SU-DHL-6 (cell line): ENCODE results near the gene ESAM.

Experiments
- H2AFZ ChIP-seq: fragments of 200-600 bp; sonication (generic); 2 replicates; pipeline ENCODE4 v1.6.1; 2014; ENCODE audit warnings: low read depth, mild to moderate bottlenecking, moderate library complexity, mixed read lengths, antibody characterized with exemption, low read length; ENCODE audit not compliant: severe bottlenecking
- H3F3A ChIP-seq: fragments of 200-600 bp; shearing (Covaris generic); 2 replicates; pipeline ENCODE4 v1.6.0; 2016; ENCODE audit warnings: antibody characterized with exemption, mild to moderate bottlenecking; ENCODE audit not compliant: insufficient read depth
- H3K27ac ChIP-seq: fragments of 200-600 bp; sonication (generic); 2 replicates; pipeline ENCODE4 v1.5.1; 2016; ENCODE audit warnings: low read depth, mild to moderate bottlenecking, low read length, moderate library complexity, mixed read lengths
- H3K27me3 ChIP-seq: fragments of 200-600 bp; sonication (generic), shearing (Covaris generic); 2 replicates; pipeline ENCODE4 v1.6.0; 2014; ENCODE audit warnings: mild to moderate bottlenecking, low read length
- H3K36me3 ChIP-seq: fragments of 200-600 bp; sonication (generic); 2 replicates; pipeline ENCODE4 v1.6.1; 2014; ENCODE audit warnings: mild to moderate bottlenecking, low read length, mixed read lengths
- H3K4me2 ChIP-seq: fragments of 300-600, 200-600 bp; shearing (Covaris generic), sonication (generic); 2 replicates; pipeline ENCODE4 v1.6.0; 2014; ENCODE audit warnings: low read length, low read depth, mild to moderate bottlenecking; ENCODE audit not compliant: poor library complexity, severe bottlenecking
- H3K4me3 ChIP-seq: fragments of 200-600 bp; sonication (generic); 2 replicates; pipeline ENCODE4 v1.5.1; 2014; ENCODE audit warnings: antibody characterized with exemption, low read length, mild to moderate bottlenecking, mixed read lengths; ENCODE audit not compliant: insufficient read depth, poor library complexity, severe bottlenecking
- H3K79me2 ChIP-seq: fragments of 200-600 bp; sonication (generic); 2 replicates; pipeline ENCODE4 v1.6.1; 2014; ENCODE audit warnings: mild to moderate bottlenecking, low read length, moderate library complexity; ENCODE audit not compliant: insufficient read depth
- H3K9ac ChIP-seq: fragments of 200-600 bp; sonication (generic); 2 replicates; pipeline ENCODE4 v1.7.0; 2014; ENCODE audit warnings: mild to moderate bottlenecking, low read length
- H3K9me2 ChIP-seq: fragments of 200-600 bp; sonication (generic); replicated peaks from 2 replicates; pipeline ENCODE4 v1.6.1; 2014; ENCODE audit warnings: low read length; ENCODE audit not compliant: insufficient read depth
- H3K9me3 ChIP-seq: fragments of 200-600 bp; sonication (generic); 2 replicates; pipeline ENCODE4 v1.6.1; 2014; ENCODE audit warnings: low read length, mixed read lengths; ENCODE audit not compliant: insufficient read depth
- H4K20me1 ChIP-seq: fragments of 200-600 bp; sonication (generic); 2 replicates; pipeline ENCODE4 v1.6.1; 2014; ENCODE audit warnings: low read depth, mild to moderate bottlenecking, antibody characterized with exemption, low read length, moderate library complexity, mixed read lengths
- EZH2phosphoT487 ChIP-seq: fragments of 200-600 bp; sonication (generic), shearing (Covaris generic); conservative IDR thresholded peaks from 2 replicates; pipeline ENCODE4 v1.6.1; 2018; ENCODE audit warnings: mild to moderate bottlenecking, antibody characterized with exemption, low read length, moderate library complexity, mixed read lengths
- TF ChIP-seq, protein P1 (sequence below): fragments of 200-600 bp; sonication (generic); IDR thresholded peaks from one replicate; pipeline ENCODE4 v1.5.1; 2017; ENCODE audit warnings: antibody characterized with exemption, mild to moderate bottlenecking, low read length, moderate library complexity; ENCODE audit not compliant: insufficient read depth, poor library complexity, severe bottlenecking

ESAM gene

DNA sequence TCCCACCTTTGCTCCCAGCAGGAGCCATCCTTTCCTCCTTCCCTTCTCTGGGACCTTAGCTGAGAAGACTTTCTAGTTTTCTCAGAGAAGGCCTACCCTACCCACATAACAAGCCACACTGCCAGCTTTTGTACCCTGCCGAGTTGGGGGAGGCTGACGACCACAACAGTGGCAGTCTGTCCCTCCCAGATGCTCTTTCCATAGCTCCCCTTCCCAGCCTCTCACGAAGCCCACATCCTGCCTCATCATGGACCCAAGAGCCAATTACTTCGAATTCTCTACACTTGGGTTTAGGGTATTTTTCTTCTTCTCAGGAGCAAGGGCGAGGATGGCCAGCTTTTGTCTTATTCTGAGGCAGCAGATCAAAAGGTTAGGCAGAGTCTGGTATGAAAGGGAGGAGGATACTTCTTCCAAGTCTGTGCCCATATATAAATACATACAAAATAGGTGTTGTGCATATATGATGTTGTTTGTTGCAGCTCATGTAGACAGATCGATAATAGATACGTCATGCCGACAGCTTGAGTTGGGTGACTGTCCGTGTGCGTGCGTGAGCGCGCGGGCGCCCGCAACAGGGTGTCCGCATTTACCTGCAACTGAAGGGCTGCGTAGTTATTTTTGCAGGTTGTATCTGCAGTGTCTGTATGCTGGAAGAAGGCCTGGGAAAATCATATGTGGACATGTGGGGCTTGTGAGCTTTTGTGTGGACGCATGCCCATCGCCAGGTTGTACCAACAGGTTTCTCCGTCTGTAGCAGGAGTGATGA is 23.2 kb downstream of the ESAM start:
- no peak overlapping the region for H3K27ac ChIP-seq
- H2AFZ ChIP-seq = peak overlapping the region; percentile 82
- TF ChIP-seq, protein P1, sequence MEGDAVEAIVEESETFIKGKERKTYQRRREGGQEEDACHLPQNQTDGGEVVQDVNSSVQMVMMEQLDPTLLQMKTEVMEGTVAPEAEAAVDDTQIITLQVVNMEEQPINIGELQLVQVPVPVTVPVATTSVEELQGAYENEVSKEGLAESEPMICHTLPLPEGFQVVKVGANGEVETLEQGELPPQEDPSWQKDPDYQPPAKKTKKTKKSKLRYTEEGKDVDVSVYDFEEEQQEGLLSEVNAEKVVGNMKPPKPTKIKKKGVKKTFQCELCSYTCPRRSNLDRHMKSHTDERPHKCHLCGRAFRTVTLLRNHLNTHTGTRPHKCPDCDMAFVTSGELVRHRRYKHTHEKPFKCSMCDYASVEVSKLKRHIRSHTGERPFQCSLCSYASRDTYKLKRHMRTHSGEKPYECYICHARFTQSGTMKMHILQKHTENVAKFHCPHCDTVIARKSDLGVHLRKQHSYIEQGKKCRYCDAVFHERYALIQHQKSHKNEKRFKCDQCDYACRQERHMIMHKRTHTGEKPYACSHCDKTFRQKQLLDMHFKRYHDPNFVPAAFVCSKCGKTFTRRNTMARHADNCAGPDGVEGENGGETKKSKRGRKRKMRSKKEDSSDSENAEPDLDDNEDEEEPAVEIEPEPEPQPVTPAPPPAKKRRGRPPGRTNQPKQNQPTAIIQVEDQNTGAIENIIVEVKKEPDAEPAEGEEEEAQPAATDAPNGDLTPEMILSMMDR = no peak
- H3K4me3 ChIP-seq = peak overlapping the region; percentile 72
- peak overlapping the region; percentile 57 for H3K4me2 ChIP-seq
- no peaks in the 10 kb centered on the region for H3K79me2 ChIP-seq
- H3F3A ChIP-seq = no peaks in the 10 kb centered on the region
- H3K27me3 ChIP-seq = no peaks in the 10 kb centered on the region
- no peaks in the 10 kb centered on the region for H3K36me3 ChIP-seq
- H3K9me2 ChIP-seq = no peaks in the 10 kb centered on the region
- peak overlapping the region; percentile 64 for H3K9ac ChIP-seq
- H3K9me3 ChIP-seq = no peaks in the 10 kb centered on the region
- no peaks in the 10 kb centered on the region for H4K20me1 ChIP-seq

DNA sequence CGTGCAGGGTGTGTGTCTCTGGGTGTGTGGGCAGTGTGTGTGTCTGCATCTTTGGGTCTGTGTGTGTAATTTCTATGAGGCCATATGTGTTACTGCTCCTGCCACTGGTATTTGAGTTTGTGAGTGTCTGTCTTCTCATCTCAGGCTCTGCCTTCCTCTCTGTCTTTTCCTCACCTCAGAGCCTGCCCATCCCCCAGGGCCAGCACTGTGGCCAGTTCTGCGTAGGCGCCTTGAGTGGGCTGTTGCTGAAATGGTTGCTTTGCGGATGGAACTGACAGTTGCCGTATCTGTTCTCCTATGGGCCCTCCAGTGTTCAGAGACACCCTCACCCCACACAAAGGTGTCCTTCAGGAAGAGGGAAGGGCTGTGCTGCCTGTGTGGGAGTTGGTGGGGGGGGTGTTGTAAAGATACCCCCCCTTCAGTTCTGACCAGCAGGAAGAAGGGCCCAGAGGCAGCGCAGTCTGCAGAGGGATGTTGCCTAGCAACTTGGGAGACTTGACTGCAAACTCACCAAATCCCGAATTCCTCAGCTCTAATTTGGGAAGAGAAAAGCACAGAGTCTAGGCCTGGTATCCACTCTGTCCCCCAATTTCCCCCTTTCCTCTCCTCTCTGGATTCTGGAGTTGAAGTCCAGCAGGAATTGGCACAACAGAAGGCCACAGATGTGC is 24.3 kb downstream of the ESAM start:
- Histone ChIP-seq H3F3A (no peaks in the 10 kb centered on the region), H2AFZ (no peak overlapping the region), H3K9me2 (no peaks in the 10 kb centered on the region), H3K27me3 (no peaks in the 10 kb centered on the region), H3K79me2 (no peaks in the 10 kb centered on the region), H3K4me2 (no peak overlapping the region), H3K4me3 (no peak overlapping the region), H4K20me1 (no peaks in the 10 kb centered on the region), H3K27ac (no peak overlapping the region), H3K9ac (no peak overlapping the region), H3K9me3 (no peaks in the 10 kb centered on the region), H3K36me3 (no peaks in the 10 kb centered on the region)
- TF ChIP-seq, protein P1 = no peak
- no peak for TF ChIP-seq EZH2phosphoT487

DNA sequence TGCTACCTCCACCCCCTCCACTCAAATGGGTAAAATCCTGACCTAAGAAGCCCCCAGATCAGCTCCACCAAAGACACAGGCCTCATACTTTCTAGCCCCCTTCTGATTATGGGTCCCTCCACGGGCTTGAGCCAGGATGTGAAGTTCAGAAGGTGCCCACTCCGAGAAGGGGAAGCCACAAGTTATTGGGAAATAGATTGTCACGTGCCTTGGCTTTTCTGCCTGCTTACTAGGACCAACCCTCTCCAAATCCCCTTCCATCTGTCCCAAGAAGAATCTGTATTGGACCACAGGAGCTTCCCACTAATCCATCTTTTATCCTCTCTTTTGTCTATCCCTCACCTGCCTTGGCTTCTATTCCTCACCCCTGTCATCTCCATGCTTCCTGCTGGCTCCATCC is 25.4 kb downstream of the ESAM start:
- TF ChIP-seq EZH2phosphoT487 = no peak
- TF ChIP-seq, protein P1 = no peak
- no peaks in the 10 kb centered on the region for H3K9me2 ChIP-seq
- H3K79me2 ChIP-seq = no peaks in the 10 kb centered on the region
- H3K4me3 ChIP-seq = no peak overlapping the region
- H3K9me3 ChIP-seq = no peaks in the 10 kb centered on the region
- no peaks in the 10 kb centered on the region for H3K36me3 ChIP-seq
- no peak overlapping the region for H3K4me2 ChIP-seq
- no peak overlapping the region for H3K27ac ChIP-seq
- no peak overlapping the region for H3K9ac ChIP-seq
- no peaks in the 10 kb centered on the region for H3F3A ChIP-seq
- no peaks in the 10 kb centered on the region for H4K20me1 ChIP-seq
- no peak overlapping the region for H2AFZ ChIP-seq
- no peaks in the 10 kb centered on the region for H3K27me3 ChIP-seq
